Endothelial cell of umbilical vein (primary cell): Measurements from ENCODE around the gene MNAT1.
A peak's percentile ranks its signal among the peaks of the same experiment; 100 is the strongest.

Source experiments
- FOS ChIP-seq: IDR thresholded peaks from 2 replicates; pipeline ENCODE4 v1.6.1; 2011; ENCODE audit warnings: mild to moderate bottlenecking, low read length, moderate library complexity, borderline replicate concordance; ENCODE audit not compliant: insufficient read depth
- POLR2A ChIP-seq: IDR thresholded peaks from 2 replicates; pipeline ENCODE4 v1.6.1; 2012; ENCODE audit warnings: low read depth, mild to moderate bottlenecking, control low read depth, low read length
- POLR2AphosphoS5 ChIP-seq: IDR thresholded peaks from 2 replicates; pipeline ENCODE4 v1.6.1; 2012; ENCODE audit warnings: low read depth, mild to moderate bottlenecking, control low read depth, low read length, moderate library complexity; ENCODE audit not compliant: insufficient read depth
- TF ChIP-seq, protein P1 (sequence below), 2 donors: IDR thresholded peaks; 1 replicate in 1 of 2; 2 replicates in 1 of 2; pipeline ENCODE4 v1.5.1; 2011; ENCODE audit warnings: low read length in 2 of 2, mild to moderate bottlenecking in 2 of 2, moderate library complexity in 2 of 2, control low read depth in 1 of 2, inconsistent platforms in 1 of 2, low read depth in 1 of 2; ENCODE audit not compliant: insufficient read depth in 1 of 2; ENCODE audit errors: extremely low read depth in 1 of 2

DNA sequence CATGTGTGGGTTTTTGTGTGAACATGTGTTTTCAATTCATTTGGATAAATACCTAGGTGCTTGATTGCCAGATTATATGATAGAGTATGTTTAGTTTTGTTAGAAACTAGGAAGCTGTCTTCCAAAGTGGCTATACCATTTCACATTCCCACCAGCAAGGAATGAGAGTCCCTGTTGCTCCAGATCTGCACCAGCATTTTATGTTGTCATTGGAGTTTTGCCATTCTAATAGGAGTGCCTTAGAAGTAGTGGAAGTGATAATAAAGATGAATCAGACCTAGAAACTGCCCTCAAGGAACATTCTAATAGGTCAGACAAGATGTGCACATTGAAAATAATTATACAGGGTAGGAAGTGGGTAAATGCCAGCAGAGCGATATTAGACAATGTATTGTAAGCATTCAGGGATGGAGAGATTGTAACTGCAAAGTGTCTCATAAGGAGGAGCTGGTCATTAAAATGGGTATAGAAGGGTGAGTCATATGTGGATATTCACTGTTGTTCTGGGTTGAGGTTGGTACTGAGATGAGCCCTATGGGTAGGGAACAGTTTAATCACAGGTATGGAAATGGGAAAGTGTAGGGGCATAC lies 71.4 kb downstream of the MNAT1 start:
- TF ChIP-seq, protein P1, sequence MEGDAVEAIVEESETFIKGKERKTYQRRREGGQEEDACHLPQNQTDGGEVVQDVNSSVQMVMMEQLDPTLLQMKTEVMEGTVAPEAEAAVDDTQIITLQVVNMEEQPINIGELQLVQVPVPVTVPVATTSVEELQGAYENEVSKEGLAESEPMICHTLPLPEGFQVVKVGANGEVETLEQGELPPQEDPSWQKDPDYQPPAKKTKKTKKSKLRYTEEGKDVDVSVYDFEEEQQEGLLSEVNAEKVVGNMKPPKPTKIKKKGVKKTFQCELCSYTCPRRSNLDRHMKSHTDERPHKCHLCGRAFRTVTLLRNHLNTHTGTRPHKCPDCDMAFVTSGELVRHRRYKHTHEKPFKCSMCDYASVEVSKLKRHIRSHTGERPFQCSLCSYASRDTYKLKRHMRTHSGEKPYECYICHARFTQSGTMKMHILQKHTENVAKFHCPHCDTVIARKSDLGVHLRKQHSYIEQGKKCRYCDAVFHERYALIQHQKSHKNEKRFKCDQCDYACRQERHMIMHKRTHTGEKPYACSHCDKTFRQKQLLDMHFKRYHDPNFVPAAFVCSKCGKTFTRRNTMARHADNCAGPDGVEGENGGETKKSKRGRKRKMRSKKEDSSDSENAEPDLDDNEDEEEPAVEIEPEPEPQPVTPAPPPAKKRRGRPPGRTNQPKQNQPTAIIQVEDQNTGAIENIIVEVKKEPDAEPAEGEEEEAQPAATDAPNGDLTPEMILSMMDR (IDR thresholded peaks at IDR 0.05; ENCODE audit: extremely low read depth in 1 of 2, insufficient read depth in 1 of 2, low read depth in 1 of 2, low read length in 2 of 2), result no peak
- TF ChIP-seq FOS (peak; percentile 19), POLR2AphosphoS5 (no peak), POLR2A (no peak)
